Esophagus muscularis mucosa (tissue), 4 donors: ENCODE measurements around the gene SH3D21. TPM values are rescaled to one million over a fixed set of nuclear protein-coding genes. Genes with fewer than 3 reads are reported as not detected.

Source experiments
- DNase-seq: peaks from one replicate; pipeline ENCODE4 v3.0.0-alpha.2; 2017; ENCODE audit errors: extremely low spot score
- H3K27ac ChIP-seq, 4 donors: fragments of 200-600 bp; sonication (generic); replicated peaks in 1 of 4; 1 replicate in 3 of 4; 2 replicates in 1 of 4; pipeline ENCODE4 v1.5.1; 2016 to 2019; ENCODE audit warnings: mild to moderate bottlenecking in 1 of 4
- H3K27me3 ChIP-seq, 4 donors: fragments of 200-600 bp; sonication (generic); one replicate each; pipeline versions ENCODE4 v1.5.1 to v1.6.0; 2016 to 2019
- H3K36me3 ChIP-seq, 4 donors: fragments of 200-600 bp; sonication (generic); one replicate each; pipeline ENCODE4 v1.5.1; 2016 to 2019
- H3K4me1 ChIP-seq, 4 donors: fragments of 200-600 bp; sonication (generic); one replicate each; pipeline ENCODE4 v1.5.1; 2016 to 2019
- H3K4me3 ChIP-seq, 4 donors: fragments of 200-600 bp; sonication (generic); 1 replicate in 2 of 4; 2 replicates in 2 of 4; pipeline ENCODE4 v1.5.1; 2016 to 2019; ENCODE audit warnings: mild to moderate bottlenecking in 4 of 4, moderate library complexity in 1 of 4
- H3K9me3 ChIP-seq, 4 donors: fragments of 200-600 bp; sonication (generic); 1 replicate in 3 of 4; 2 replicates in 1 of 4; pipeline ENCODE4 v1.5.1; 2016 to 2019
- EP300 ChIP-seq: sonication (generic); formaldehyde crosslinking; IDR thresholded peaks from one replicate; pipeline ENCODE4 v1.6.1; 2017; ENCODE audit warnings: antibody characterized with exemption
- POLR2A ChIP-seq: fragments of 450-650 bp; IDR thresholded peaks from one replicate; pipeline ENCODE4 v1.6.1; 2017; ENCODE audit warnings: antibody characterized with exemption, moderate library complexity, mild to moderate bottlenecking, low read depth
- POLR2AphosphoS5 ChIP-seq, 2 donors: sonication (generic); formaldehyde crosslinking; IDR thresholded peaks; one replicate each; pipeline ENCODE4 v1.6.1; 2017; ENCODE audit warnings: antibody characterized with exemption in 2 of 2
- WGBS: methylation state at CpG from one replicate; pipeline ENCODE4 v1.1.5; 2018; 5-methylcytosine and 5-hydroxymethylcytosine counted together
- intact Hi-C: fragments of 100-400 bp; cut with DNase I; formaldehyde crosslinking; loops from one replicate; pipeline ENCODE4 v1.15.1; 2023
- total RNA-seq, 4 donors: library from RNA; depleted of rRNA; stranded (reverse); fragments of >200 nt; gene quantifications; one replicate each; pipeline versions ENCODE4 v1.1.0 to v1.2.1, GENCODE V29; 2016
- TF ChIP-seq, protein P1 (sequence below), 3 experiments: fragments of 200-600 bp in 2 of 3; fragments of 450-650 bp in 1 of 3; sonication (generic) in 2 of 3; IDR thresholded peaks; one replicate each; pipeline ENCODE4 v1.5.1; 2017 to 2019; ENCODE audit warnings: antibody characterized with exemption in 3 of 3, mild to moderate bottlenecking in 2 of 3, moderate library complexity in 1 of 3

SH3D21 gene
- total RNA-seq, 4 donors from 2014 or later, result 0.26 to 2.0 (median 1.1) TPM

DNA sequence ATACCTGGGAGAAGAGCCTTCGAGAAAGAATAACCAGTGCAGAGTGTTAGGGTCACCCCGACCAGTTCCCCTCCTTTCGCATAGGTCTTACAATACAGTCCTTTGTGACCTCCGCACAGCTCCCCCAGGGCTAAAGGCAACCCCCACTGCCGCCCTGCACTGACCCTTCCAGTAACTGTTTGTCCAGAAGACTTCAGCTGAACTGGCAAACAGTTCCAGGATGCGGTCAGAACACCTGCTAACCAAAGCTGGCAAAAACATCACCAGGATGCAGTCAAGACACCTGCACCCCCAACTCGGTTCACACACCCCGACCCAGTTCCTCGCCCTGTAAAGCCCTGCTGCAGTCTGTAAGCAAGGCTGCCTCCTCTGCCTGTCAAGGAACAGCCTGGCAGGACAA, 23.6 kb downstream of the SH3D21 start:
- H3K4me1 ChIP-seq, result peaks cover 7 to 18% (median 11%) of the 10 kb centered on the region in 4 donors
- no peak overlapping the region for H3K4me3 ChIP-seq
- no peak for TF ChIP-seq POLR2A
- TF ChIP-seq EP300, result no peak
- no peak for TF ChIP-seq POLR2AphosphoS5 (IDR thresholded peaks at IDR 0.05)
- TF ChIP-seq, protein P1, sequence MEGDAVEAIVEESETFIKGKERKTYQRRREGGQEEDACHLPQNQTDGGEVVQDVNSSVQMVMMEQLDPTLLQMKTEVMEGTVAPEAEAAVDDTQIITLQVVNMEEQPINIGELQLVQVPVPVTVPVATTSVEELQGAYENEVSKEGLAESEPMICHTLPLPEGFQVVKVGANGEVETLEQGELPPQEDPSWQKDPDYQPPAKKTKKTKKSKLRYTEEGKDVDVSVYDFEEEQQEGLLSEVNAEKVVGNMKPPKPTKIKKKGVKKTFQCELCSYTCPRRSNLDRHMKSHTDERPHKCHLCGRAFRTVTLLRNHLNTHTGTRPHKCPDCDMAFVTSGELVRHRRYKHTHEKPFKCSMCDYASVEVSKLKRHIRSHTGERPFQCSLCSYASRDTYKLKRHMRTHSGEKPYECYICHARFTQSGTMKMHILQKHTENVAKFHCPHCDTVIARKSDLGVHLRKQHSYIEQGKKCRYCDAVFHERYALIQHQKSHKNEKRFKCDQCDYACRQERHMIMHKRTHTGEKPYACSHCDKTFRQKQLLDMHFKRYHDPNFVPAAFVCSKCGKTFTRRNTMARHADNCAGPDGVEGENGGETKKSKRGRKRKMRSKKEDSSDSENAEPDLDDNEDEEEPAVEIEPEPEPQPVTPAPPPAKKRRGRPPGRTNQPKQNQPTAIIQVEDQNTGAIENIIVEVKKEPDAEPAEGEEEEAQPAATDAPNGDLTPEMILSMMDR (IDR thresholded peaks at IDR 0.05), result no peak
- H3K27ac ChIP-seq, result no peak overlapping the region
- no peaks in the 10 kb centered on the region for H3K27me3 ChIP-seq
- no peaks in the 10 kb centered on the region for H3K9me3 ChIP-seq
- intact Hi-C loops, result no loop called here
- H3K36me3 ChIP-seq, result no peaks in the 10 kb centered on the region
- WGBS, result 81% methylated on average over 6 of the region's 9 CpGs
- no peak for DNase-seq

DNA sequence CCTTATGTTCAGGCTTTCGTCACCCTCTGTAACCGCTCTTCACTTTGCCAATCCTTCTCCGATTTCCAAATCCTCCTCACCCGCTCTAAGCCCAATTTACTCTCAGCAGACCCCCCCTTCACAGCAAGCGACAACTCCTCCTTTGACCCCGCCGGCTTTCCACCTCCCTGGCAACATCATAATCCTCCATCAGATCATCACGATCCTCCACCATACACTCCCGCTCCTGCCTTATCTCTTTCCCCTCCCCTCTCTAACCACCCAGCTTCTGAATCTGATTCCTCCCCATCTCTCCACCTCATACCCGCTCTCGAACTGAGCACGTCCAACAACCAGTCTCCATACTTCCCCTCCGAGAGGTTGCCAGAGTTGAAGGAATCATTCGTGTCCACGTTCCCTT, 24.8 kb downstream of the SH3D21 start:
- Histone ChIP-seq H3K27ac (no peak overlapping the region), H3K36me3 (no peaks in the 10 kb centered on the region), H3K27me3 (no peaks in the 10 kb centered on the region), H3K4me1 (peaks cover 7 to 18% (median 11%) of the 10 kb centered on the region in 4 donors), H3K4me3 (no peak overlapping the region), H3K9me3 (no peaks in the 10 kb centered on the region)
- no peak for DNase-seq
- WGBS, result 91% methylated on average over 15 of the region's 15 CpGs
- intact Hi-C loops, result no loop called here
- no peak for TF ChIP-seq EP300

DNA sequence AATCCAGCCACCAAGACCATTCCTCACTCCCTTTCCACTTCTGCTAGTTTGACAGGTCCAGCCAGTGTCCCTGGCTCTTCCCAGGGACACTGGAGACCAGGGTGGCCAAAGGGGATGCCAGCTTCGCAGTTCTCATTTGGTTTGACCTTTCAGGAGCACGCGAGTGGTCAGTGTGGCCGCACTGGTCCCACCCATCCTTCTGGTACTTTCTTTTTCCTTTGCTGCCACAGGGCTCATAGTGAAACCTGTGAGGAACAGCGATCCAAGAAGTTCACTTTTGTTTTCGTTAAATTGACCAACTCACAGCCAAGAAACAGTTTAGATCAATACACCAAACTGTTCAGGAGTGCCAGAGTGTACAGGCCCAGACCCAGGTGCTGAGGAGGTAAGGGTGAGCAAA, 31.7 kb downstream of the SH3D21 start:
- no peaks in the 10 kb centered on the region for H3K9me3 ChIP-seq
- intact Hi-C loops, result no loop called here

DNA sequence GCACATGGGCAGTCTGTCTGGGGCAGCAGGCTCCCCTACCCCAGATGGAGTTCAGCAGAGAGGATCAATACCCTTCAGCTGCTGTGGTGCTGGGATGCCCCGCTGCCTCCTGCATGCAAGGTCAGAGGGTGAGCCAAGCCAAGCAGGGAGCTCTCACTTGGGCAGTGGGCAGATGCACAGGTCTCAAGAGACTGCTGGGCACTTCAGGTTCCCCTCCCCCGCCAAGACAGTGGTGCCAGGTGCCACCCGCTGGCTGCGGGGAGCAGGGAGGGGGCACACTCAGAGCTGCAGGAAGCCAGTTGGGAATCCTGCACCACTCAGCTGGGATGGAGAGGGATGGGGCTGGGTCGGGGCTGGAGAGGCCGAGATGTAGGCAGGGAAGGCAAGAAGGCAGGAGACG, 33.0 kb downstream of the SH3D21 start:
- peaks cover 14 to 24% (median 19%) of the 10 kb centered on the region in 4 donors for H3K4me1 ChIP-seq
- WGBS, result 84% methylated on average over 6 of the region's 7 CpGs
- intact Hi-C loops, result no loop called here
- H3K27me3 ChIP-seq, result no peaks in the 10 kb centered on the region
- H3K27ac ChIP-seq, result no peak overlapping the region
- peaks cover 6 to 50% (median 40%) of the 10 kb centered on the region in 4 donors for H3K36me3 ChIP-seq
- TF ChIP-seq EP300 (no peak), POLR2A (no peak), POLR2AphosphoS5 (IDR thresholded peaks at IDR 0.05) (no peak)
- TF ChIP-seq, protein P1 (IDR thresholded peaks at IDR 0.05), result no peak
- H3K4me3 ChIP-seq, result no peak overlapping the region
- DNase-seq, result no peak
- no peaks in the 10 kb centered on the region for H3K9me3 ChIP-seq

More for the DNA sequence above, 31.7 kb downstream of the SH3D21 start:
- Histone ChIP-seq H3K4me3 (no peak overlapping the region), H3K27ac (no peak overlapping the region), H3K4me1 (peaks cover 9 to 18% (median 14%) of the 10 kb centered on the region in 4 donors), H3K36me3 (peaks cover 6 to 37% (median 27%) of the 10 kb centered on the region in 4 donors), H3K27me3 (no peaks in the 10 kb centered on the region)
- TF ChIP-seq EP300, result no peak
- no peak for TF ChIP-seq POLR2AphosphoS5 (IDR thresholded peaks at IDR 0.05)
- TF ChIP-seq, protein P1 (IDR thresholded peaks at IDR 0.05), result no peak
- TF ChIP-seq POLR2A, result no peak
- 86% methylated on average over 6 of the region's 6 CpGs for WGBS
- DNase-seq, result no peak

DNA sequence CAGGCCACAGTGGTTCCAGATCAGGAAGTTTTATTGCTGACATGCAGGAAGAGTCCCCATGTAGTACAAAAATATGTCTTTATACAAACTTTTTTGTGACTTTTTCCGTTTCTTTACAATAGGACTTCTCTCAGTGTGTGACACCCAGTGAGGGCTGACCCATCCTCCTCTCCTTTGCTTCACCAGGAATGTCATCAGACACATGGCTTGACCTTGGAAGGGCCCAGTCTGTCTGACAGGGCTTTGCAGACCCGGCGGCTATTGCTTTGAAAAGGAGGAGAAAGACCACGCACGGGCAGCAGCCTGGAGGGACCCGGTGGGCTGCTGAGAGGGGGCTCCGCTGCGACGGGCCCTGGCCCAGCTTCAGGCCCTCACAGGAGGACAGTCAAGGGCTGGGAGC, 33.4 kb downstream of the SH3D21 start:
- WGBS, result 81% methylated on average over 6 of the region's 9 CpGs
- TF ChIP-seq, protein P1 (IDR thresholded peaks at IDR 0.05), result no peak
- no peak for TF ChIP-seq POLR2AphosphoS5 (IDR thresholded peaks at IDR 0.05)
- no peak for TF ChIP-seq POLR2A
- no peak for TF ChIP-seq EP300
- peaks cover 14 to 24% (median 19%) of the 10 kb centered on the region in 4 donors for H3K4me1 ChIP-seq
- peaks cover 6 to 54% (median 44%) of the 10 kb centered on the region in 4 donors for H3K36me3 ChIP-seq
- no peak overlapping the region for H3K27ac ChIP-seq
- H3K4me3 ChIP-seq, result no peak overlapping the region
- no peak for DNase-seq
- H3K9me3 ChIP-seq, result no peaks in the 10 kb centered on the region
- H3K27me3 ChIP-seq, result no peaks in the 10 kb centered on the region
- intact Hi-C loops, result no loop called here
